ENCODE results near the gene TNFAIP6. TPM values are rescaled to one million over a fixed set of nuclear protein-coding genes. Genes with fewer than 3 reads are reported as not detected.

The TNFAIP6 gene
- total RNA-seq, 2 experiments from 2014 or later: not detected

DNA sequence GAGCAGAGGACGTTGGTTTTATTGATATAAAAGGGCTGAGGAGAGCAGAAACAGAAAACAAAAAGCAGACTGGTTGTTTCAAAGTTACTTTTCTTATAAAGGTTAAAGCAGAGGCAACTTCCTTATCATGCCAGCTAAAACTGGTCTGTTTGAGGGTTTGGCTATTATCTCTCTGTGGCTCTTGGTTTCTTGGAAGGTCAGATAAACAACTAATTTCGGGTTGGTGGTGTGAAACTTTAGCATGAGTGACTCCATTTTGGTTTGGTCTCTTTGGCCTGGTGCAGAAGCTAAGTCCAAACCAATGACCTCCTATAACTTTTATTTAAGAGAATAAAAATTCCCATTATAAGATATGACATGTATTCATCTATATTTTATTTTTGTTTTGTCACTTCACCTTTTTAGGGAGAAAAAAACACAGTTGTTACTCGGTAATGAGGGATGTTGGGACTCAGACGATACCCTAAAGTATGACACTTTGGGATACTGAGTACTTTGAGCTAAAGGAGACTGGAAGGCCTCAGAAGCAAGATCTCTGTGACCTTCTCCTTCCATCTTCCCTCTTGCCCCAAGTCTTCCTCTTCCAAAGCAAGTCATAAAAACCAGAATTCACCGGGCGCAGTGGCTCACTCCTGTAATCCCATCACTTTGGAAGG lies 23.3 kb downstream of the TNFAIP6 start:
- H2AFZ ChIP-seq (ENCODE audit: low read length): no peak overlapping the region
- CTCF ChIA-PET (ENCODE audit: unreplicated experiment): no interaction called here
- no peak overlapping the region for H3K4me3 ChIP-seq (ENCODE audit: low read depth, low read length, poor library complexity, severe bottlenecking)
- no peaks in the 10 kb centered on the region for H3K36me3 ChIP-seq (ENCODE audit: insufficient read depth, low read length)
- no peak overlapping the region for H3K4me2 ChIP-seq (ENCODE audit: low read length)
- intact Hi-C loops (cut with micrococcal nuclease; ENCODE audit: unreplicated experiment): no loop called here
- H4K20me1 ChIP-seq (ENCODE audit: insufficient read depth, low read length): no peaks in the 10 kb centered on the region
- H3K27ac ChIP-seq (ENCODE audit: low read depth, low read length, poor library complexity, severe bottlenecking): no peak overlapping the region
- no peaks in the 10 kb centered on the region for H3K9me3 ChIP-seq (ENCODE audit: low read length)
- no peaks in the 10 kb centered on the region for H3K4me1 ChIP-seq (ENCODE audit: insufficient read depth, low read length, poor library complexity, severe bottlenecking)
- no TSS peak for BruUV-seq (replicated peaks)
- POLR2A ChIA-PET: interaction anchor here (0.6 kb wide), 1 partner anchor 105 kb away, joined by 4 read pairs; no protein-coding TSS in a partner anchor
- no peaks in the 10 kb centered on the region for H3K79me2 ChIP-seq (ENCODE audit: insufficient read depth, low read depth, low read length)
- TF ChIP-seq, protein P1, sequence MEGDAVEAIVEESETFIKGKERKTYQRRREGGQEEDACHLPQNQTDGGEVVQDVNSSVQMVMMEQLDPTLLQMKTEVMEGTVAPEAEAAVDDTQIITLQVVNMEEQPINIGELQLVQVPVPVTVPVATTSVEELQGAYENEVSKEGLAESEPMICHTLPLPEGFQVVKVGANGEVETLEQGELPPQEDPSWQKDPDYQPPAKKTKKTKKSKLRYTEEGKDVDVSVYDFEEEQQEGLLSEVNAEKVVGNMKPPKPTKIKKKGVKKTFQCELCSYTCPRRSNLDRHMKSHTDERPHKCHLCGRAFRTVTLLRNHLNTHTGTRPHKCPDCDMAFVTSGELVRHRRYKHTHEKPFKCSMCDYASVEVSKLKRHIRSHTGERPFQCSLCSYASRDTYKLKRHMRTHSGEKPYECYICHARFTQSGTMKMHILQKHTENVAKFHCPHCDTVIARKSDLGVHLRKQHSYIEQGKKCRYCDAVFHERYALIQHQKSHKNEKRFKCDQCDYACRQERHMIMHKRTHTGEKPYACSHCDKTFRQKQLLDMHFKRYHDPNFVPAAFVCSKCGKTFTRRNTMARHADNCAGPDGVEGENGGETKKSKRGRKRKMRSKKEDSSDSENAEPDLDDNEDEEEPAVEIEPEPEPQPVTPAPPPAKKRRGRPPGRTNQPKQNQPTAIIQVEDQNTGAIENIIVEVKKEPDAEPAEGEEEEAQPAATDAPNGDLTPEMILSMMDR (conservative IDR thresholded peaks at IDR 0.05; ENCODE audit: low read length): no peak
- no peak for TF ChIP-seq EZH2phosphoT487 (IDR thresholded peaks at IDR 0.05; ENCODE audit: borderline replicate concordance, low read depth, low read length)
- H3K9me2 ChIP-seq (ENCODE audit: insufficient read depth, low read length): no peaks in the 10 kb centered on the region
- no peak for DNase-seq (ENCODE audit: low spot score)

DNA sequence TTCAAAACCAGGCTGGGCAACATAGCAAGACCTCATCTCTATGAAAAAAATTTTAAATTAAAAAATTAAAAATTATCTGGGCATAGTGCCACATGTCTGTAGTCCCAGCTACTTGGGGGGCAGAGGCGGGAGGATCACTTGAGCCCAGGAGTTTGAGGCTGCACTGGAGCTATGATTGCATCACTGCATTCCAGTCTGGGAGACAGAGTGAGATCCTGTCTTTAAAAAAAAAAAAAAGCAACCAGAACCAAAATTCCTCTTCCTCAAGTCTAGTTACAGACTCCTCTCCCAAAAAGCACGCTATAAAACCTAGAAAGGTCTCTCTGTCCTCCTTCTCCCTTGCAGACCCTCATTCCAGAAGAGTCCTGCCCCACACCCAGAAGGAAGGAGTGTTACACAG lies 23.9 kb downstream of the TNFAIP6 start:
- POLR2A ChIA-PET: interaction anchor here (0.6 kb wide), 1 partner anchor 106 kb away, joined by 4 read pairs; no protein-coding TSS in a partner anchor
- H4K20me1 ChIP-seq (ENCODE audit: insufficient read depth, low read length): no peaks in the 10 kb centered on the region
- H3K4me3 ChIP-seq (ENCODE audit: low read depth, low read length, poor library complexity, severe bottlenecking): no peak overlapping the region
- no peaks in the 10 kb centered on the region for H3K4me1 ChIP-seq (ENCODE audit: insufficient read depth, low read length, poor library complexity, severe bottlenecking)
- H3K36me3 ChIP-seq (ENCODE audit: insufficient read depth, low read length): no peaks in the 10 kb centered on the region
- H3K9me2 ChIP-seq (ENCODE audit: insufficient read depth, low read length): no peaks in the 10 kb centered on the region
- H3K27ac ChIP-seq (ENCODE audit: low read depth, low read length, poor library complexity, severe bottlenecking): no peak overlapping the region
- DNase-seq (ENCODE audit: low spot score): no peak
- CTCF ChIA-PET (ENCODE audit: unreplicated experiment): no interaction called here
- TF ChIP-seq, protein P1 (conservative IDR thresholded peaks at IDR 0.05; ENCODE audit: low read length): no peak
- TF ChIP-seq EZH2phosphoT487 (IDR thresholded peaks at IDR 0.05; ENCODE audit: borderline replicate concordance, low read depth, low read length): no peak
- intact Hi-C loops (cut with micrococcal nuclease; ENCODE audit: unreplicated experiment): no loop called here
- H3K9me3 ChIP-seq (ENCODE audit: low read length): no peaks in the 10 kb centered on the region
- BruUV-seq (replicated peaks): no TSS peak
- H3K79me2 ChIP-seq (ENCODE audit: insufficient read depth, low read depth, low read length): no peaks in the 10 kb centered on the region
- no peak overlapping the region for H3K4me2 ChIP-seq (ENCODE audit: low read length)
- H2AFZ ChIP-seq (ENCODE audit: low read length): no peak overlapping the region

DNA sequence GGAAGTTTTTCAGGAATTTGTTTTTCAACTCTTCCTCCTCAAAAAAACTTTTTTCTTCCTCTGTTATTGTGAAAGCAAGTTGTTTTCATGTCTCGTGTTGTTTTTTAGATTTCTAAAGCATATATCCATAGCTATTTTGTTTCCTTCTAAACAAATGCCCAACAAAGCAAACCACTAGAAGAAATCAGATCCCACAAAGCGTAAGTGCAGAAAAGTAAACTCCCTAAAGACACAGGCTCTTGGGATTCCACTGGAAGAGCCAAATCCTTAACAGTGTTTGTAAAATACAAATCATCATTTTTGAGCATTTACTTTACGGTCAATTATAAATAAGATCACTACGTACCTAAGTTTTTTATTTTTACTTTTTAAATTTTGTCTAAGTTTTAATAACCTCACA lies 30.6 kb downstream of the TNFAIP6 start:
- no TSS peak for BruUV-seq (replicated peaks)
- CTCF ChIA-PET (ENCODE audit: unreplicated experiment): no interaction called here
- Histone ChIP-seq H3K9me3 (ENCODE audit: low read length) (no peaks in the 10 kb centered on the region), H3K4me1 (ENCODE audit: insufficient read depth, low read length, poor library complexity, severe bottlenecking) (no peaks in the 10 kb centered on the region), H3K4me2 (ENCODE audit: low read length) (no peak overlapping the region), H2AFZ (ENCODE audit: low read length) (no peak overlapping the region), H4K20me1 (ENCODE audit: insufficient read depth, low read length) (no peaks in the 10 kb centered on the region), H3K27ac (ENCODE audit: low read depth, low read length, poor library complexity, severe bottlenecking) (no peak overlapping the region), H3K36me3 (ENCODE audit: insufficient read depth, low read length) (no peaks in the 10 kb centered on the region), H3K4me3 (ENCODE audit: low read depth, low read length, poor library complexity, severe bottlenecking) (no peak overlapping the region), H3K79me2 (ENCODE audit: insufficient read depth, low read depth, low read length) (no peaks in the 10 kb centered on the region), H3K9me2 (ENCODE audit: insufficient read depth, low read length) (no peaks in the 10 kb centered on the region)
- POLR2A ChIA-PET: interaction anchor here (0.6 to 0.7 kb wide), 2 partner anchors 35 to 1776 kb away, joined by 3 to 4 read pairs; no protein-coding TSS in a partner anchor
- intact Hi-C loops (cut with micrococcal nuclease; ENCODE audit: unreplicated experiment): loop anchor here (5.0 kb wide), 1 partner anchor 76 kb away; no protein-coding TSS in a partner anchor
- no peak for DNase-seq (ENCODE audit: low spot score)
- TF ChIP-seq, protein P1 (conservative IDR thresholded peaks at IDR 0.05; ENCODE audit: low read length): no peak
- no peak for TF ChIP-seq EZH2phosphoT487 (IDR thresholded peaks at IDR 0.05; ENCODE audit: borderline replicate concordance, low read depth, low read length)

Measured in OCI-LY7 (cell line).